Epidermal melanocyte (primary cell): Measurements from ENCODE around the gene ARNT2.
"Not testable (repeated sequence)": the region's sequence is repeated elsewhere in the genome, so short reads cannot be mapped to it uniquely, and the experiment has no call there.

Source experiments
- DNase-seq: peaks from one replicate; pipeline ENCODE4 v3.0.0; 2011; ENCODE audit warnings: low spot score; ENCODE audit not compliant: insufficient read length

The ARNT2 gene

DNA sequence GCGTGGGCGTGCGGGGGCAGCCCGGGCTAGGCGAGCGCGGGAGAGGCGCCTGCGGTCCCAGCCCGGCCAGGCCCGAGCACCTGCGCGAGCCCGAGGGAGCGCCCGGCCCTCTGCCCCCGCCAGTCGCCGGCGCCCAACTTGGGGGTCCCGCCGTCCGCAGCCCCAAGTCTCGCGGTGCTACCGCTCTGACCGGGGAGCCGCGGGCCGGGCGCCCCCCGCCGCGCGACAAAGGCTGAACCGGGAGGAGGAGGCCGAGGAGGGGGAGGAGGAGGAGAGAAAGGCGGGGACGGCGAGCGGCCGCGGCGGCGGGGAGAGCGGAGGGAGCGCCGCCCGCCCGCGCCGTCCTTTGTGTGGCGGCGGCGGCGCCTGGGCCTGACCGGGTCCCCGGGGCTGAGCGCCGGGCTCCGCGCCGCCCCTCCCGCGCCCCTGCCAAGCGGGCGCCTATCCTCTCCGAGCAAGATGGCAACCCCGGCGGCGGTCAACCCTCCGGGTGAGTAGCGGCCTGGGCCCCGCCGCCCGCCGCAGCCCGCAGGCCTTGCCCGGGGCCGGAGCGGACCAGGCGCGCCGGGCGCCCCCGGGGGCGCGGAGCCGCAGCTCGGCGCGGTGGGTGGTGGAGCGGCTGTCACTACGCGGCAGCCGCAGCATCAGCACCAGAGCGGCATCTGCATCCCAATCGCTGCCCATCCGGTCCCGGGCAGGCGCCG is at the start of gene ARNT2:
ARNT2 (plus strand) TSS at position 326 of the 704 bp plus-strand sequence; CDS start at position 460, 134 bp downstream.
- DNase-seq: no peak

GRCh38 chr15:80367094-80367493 is 37.1 kb upstream of the ARNT2 start:
- DNase-seq: no peak

- no peak for DNase-seq
Measured at GRCh38 chr15:80367661-80368060, 36.5 kb upstream of the ARNT2 start.

- no peak for DNase-seq
Measured at GRCh38 chr15:80371924-80372323, 32.3 kb upstream of the ARNT2 start.

- no peak for DNase-seq
Measured at GRCh38 chr15:80374441-80374840, 29.7 kb upstream of the ARNT2 start.

DNA sequence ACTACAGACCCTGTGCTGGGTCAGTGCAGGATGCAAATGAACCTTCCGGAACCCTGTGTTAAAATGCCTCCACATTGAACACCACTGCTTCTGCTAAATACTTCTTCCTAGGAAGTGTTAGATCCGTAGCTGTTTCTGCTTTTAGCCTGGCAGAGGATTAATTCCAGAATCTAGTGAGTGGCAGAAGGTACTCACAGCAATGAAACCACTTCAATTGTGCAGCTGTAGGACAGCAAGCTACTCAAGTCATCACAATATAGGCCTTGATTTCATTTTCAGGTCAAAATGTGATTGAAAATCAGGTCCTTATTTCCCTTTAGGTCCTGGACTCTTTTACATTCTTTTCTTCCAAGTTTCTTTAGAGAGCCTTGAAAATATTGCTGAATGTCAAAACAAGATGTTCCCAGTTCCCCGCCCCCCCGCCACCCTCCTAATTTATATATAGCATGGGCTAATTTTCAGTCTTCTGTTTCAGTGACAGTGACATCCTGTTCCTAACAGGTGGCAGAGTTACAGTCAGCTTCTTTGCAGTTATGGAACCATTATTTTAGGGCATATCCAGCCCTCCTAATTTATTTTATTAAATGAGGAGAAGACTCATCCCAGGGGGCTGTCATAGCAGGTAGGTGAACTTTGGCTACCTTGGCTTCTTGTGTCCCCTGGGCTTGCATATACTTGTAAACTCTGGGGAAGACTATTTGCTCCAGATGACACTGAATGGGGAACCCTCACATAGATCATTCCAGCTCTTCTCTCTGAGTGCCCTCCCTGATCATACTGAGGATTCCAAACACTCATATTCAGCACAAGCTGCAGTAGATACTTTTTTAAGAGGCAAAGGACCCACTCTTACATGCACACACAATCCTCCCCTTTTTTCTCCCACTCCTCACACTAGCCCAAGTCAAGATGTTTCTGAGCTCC is 28.0 kb upstream of the ARNT2 start:
- DNase-seq: no peak

DNA sequence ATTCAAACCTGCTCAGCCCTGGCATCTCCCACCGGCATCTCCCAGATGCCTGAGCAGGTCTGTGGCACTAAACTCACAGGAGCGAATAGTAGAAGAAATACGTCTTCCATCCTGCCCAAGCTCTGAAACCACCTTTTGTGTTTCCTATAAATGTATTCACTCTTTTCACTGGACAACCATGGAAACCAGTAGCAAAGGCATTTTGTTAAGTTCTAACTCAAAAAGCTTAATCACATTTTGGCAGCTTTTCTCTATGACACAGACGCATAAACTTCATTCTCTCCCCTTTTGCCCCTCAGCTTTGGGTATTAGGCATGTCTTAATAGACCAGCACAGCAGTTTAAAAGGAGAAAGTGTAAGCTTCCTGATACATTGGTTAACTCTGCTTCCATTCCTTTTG is 24.5 kb upstream of the ARNT2 start:
- DNase-seq: no peak

DNA sequence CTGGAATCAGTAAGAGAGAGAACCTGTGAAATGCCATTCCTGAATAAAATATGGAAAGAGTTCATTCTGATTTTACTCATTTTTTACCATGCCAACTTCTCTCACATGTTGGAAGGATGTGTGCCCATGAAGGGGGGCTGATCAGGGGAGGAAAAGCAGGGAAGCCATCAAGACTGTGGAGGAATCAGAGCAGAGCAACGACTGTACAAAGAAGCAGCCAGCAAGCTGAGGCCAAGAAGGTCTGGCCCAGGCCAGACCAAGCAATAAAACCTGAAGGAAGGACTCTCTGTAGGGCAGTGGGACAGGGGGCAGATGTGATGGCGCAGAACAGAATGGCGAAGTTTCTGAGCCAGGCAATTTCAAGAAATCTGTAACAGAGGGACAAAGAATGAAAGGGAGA is 24.0 kb upstream of the ARNT2 start:
- DNase-seq: no peak

GRCh38 chr15:80382285-80382684 is 21.9 kb upstream of the ARNT2 start:
- no peak for DNase-seq

- DNase-seq: no peak
Measured at GRCh38 chr15:80384432-80384831, 19.8 kb upstream of the ARNT2 start.

DNA sequence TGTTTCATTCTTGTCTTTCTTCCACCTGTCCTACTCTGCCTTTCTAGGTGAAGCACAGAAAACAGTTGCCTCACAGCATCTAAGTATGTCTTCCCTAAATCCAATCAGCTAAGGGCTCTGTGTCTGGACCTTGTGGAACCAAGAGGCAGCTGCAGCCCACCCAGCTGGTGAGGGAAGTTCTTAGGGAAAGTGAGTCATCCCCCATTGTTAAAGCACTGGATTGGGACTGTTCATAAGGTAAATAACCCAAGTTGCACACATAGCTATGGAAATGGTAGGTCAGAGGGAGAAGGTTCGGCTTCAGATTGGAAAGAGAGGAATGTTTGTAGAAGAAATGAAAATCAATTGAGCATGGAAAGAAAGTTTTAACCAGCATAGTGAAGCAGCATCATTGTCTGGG is 18.0 kb upstream of the ARNT2 start:
- DNase-seq: no peak

GRCh38 chr15:80388326-80388725 is 15.9 kb upstream of the ARNT2 start:
- DNase-seq: no peak

- DNase-seq: no peak
Measured at GRCh38 chr15:80389370-80389769, 14.8 kb upstream of the ARNT2 start.

DNA sequence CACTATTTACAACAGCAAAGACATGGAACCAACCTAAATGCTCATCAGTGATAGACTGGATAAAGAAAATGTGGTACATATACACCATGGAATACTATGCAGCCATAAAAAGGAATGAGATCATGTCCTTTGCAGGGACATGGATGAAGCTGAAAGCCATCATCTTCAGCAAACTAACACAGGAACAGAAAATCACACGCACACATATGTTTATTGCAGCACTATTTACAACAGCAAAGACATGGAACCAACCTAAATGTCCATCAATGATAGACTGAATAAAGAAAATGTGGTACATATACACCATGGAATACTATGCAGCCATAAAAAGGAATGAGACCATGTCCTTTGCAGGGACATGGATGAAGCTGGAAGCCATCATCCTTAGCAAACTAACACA is 13.2 kb upstream of the ARNT2 start:
- not testable (repeated sequence) for DNase-seq

DNA sequence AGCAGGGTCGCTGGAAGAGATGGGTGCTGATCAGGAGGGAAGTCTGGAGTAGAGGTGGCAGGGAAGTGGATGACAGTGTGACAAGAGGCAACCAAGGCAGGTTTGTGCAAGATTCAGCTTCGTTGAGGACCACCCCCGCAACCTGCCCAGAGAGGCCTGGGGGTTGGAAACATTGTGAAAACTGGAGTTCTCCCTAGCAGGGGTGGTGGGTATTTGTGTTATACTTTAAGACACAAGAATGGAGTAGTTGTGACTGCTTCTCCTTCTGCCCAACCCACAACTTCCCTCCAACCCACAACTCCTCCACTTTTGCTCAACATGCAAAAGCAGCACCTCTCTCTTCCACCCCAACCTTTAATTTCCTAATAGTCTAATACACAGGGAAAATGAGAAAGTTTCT is 8.6 kb upstream of the ARNT2 start:
- DNase-seq: no peak

GRCh38 chr15:80396096-80396495 is 8.1 kb upstream of the ARNT2 start:
- no peak for DNase-seq

DNA sequence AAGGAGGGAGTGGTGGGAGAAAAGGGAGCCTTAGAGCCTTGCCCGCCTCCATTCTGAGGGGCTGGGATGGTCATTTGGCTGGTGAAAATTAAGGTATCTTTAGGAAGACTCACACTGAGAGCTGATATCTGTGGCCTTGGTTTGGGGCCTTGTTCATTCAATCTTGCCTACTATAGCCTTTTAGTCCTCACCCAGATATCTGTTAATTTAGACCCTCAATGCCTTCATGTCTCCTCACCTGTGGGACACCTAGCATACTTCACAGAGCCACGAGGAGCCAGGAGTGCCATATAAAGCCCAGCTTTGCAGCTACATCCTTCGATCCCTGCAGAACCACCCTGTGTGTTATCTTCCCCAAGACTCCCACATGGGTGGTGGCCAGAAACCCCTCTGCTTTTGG is 4.7 kb upstream of the ARNT2 start:
- DNase-seq: no peak

DNA sequence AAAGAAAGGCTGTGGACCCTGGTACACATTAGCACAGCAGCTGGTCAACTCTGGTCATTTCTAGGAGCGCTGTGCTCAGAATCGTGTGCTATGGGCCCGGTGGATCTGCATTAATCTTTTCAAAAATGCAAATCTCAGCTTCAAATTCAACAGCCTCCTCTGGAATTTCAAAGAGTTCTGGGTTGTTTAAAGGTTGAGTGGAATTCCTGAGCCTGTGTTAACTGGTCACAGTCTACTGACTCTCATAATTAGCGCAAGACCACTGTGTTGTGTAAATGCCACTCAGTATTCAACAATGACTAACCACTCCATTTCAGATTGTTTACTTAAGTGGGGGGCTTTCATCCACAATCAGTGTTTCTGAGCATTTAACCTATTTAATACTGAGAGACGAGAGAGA is 2.7 kb upstream of the ARNT2 start:
- no peak for DNase-seq

- DNase-seq: no peak
Measured at GRCh38 chr15:80402339-80402738, 1.8 kb upstream of the ARNT2 start.

- no peak for DNase-seq
Measured at GRCh38 chr15:80403712-80404056, 498 bp upstream of the ARNT2 start.

DNA sequence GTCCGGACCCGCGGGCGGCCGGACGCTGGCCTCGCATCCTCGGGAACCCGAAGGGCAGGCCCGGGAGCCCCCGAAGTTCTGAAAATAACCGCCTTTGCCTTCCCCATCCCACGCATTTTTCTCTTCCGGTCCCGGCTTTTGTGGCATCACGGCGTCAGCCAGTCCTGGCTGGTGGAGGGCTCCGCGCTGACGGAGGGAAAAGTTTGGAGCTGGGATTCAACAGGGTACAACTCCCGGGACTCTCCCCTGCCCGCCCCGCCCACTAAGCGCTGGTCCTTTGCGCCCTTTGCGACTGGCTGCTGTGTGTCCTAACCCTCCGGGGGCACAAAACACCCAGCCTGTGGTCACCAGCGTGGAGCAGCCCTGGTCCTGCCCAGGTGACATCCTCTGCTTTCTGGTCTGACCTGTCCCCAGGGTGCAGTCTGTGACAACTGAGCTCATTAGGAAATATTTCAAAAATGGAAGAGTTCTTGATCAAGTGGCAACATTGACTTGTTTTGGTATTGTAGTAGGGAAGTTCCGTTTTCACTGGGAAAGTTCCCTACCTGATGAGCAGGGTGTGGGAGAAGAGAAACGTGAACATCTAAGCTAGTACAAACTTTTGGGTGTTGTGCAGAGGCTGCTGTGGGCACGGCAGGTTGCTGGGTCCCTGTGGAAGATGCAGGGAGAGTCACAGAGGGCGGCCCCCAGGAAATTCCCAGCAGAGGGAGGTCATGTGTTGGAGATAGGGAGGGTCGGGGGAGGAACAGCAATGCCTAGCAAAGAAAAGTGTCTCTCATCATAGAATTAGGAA is 775 bp downstream of the ARNT2 start:
- no peak for DNase-seq

- no peak for DNase-seq
Measured at GRCh38 chr15:80405554-80405850, 1.3 kb downstream of the ARNT2 start.
